WTC11 (cell line): ENCODE data around the gene POU2F1. TPM values are rescaled to one million over a fixed set of nuclear protein-coding genes. Genes with fewer than 3 reads are reported as not detected.

Source experiments
- ATAC-seq: fragments of 200-7000 bp; cut with Tn5 transposase; 2 replicates; pipeline ENCODE4 v1.10.0; 2021; ENCODE audit warnings: mild to moderate bottlenecking, moderate library complexity
- CTCF ChIA-PET: fragments of 300-600 bp; sonication (Branson Sonifier 250); formaldehyde crosslinking; loops from one replicate; lab custom pipeline; 2021; ENCODE audit warnings: antibody characterized with exemption; lab: Charles Lee
- POLR2A ChIA-PET: fragments of 350-600 bp; sonication (Branson Sonifier 250); formaldehyde crosslinking; loops from one replicate; lab custom pipeline; 2021; ENCODE audit warnings: antibody characterized with exemption; lab: Charles Lee
- DNase-seq: peaks from one replicate; pipeline ENCODE4 v3.0.0; 2021; ENCODE audit warnings: low spot score
- H3K27ac Mint-ChIP-seq: 2 replicates; pipeline ENCODE4 v1.8.0; 2021; ENCODE audit warnings: mixed read lengths
- H3K27me3 Mint-ChIP-seq: 2 replicates; pipeline ENCODE4 v1.8.0; 2021; ENCODE audit warnings: low read depth, mild to moderate bottlenecking, moderate library complexity, mixed read lengths
- H3K36me3 Mint-ChIP-seq: 2 replicates; pipeline ENCODE4 v1.8.0; 2021; ENCODE audit warnings: mixed read lengths
- H3K4me1 Mint-ChIP-seq: 2 replicates; pipeline ENCODE4 v1.8.0; 2022; ENCODE audit warnings: mixed read lengths
- H3K4me3 Mint-ChIP-seq: 2 replicates; pipeline ENCODE4 v1.8.0; 2021; ENCODE audit warnings: mild to moderate bottlenecking, moderate library complexity, mixed read lengths
- H3K9me3 Mint-ChIP-seq: 2 replicates; pipeline ENCODE4 v1.8.0; 2021; ENCODE audit warnings: mixed read lengths
- CBFB ChIP-seq: sonication (generic); formaldehyde crosslinking; IDR thresholded peaks from 2 replicates; pipeline ENCODE4 v1.8.1; 2022; ENCODE audit warnings: mild to moderate bottlenecking, low read depth, missing genetic modification reagents
- ELF4 ChIP-seq: sonication (generic); formaldehyde crosslinking; IDR thresholded peaks from 2 replicates; pipeline ENCODE4 v1.8.1; 2022; ENCODE audit warnings: low read depth, mild to moderate bottlenecking, moderate library complexity, missing genetic modification reagents
- ERG ChIP-seq: fragments of 250-450 bp; sonication (Bioruptor Pico); IDR thresholded peaks from 2 replicates; pipeline ENCODE4 v1.8.0; 2021; ENCODE audit warnings: mild to moderate bottlenecking
- ETV6 ChIP-seq: sonication (generic); formaldehyde crosslinking; IDR thresholded peaks from 2 replicates; pipeline ENCODE4 v1.8.1; 2022; ENCODE audit warnings: mild to moderate bottlenecking, missing genetic modification reagents
- FOXK1 ChIP-seq: sonication (generic); formaldehyde crosslinking; IDR thresholded peaks from 2 replicates; pipeline ENCODE4 v1.8.0; 2022; ENCODE audit warnings: mild to moderate bottlenecking, moderate library complexity, missing genetic modification reagents
- IRF1 ChIP-seq: sonication (generic); formaldehyde crosslinking; IDR thresholded peaks from 2 replicates; pipeline ENCODE4 v1.8.0; 2023; ENCODE audit warnings: missing genetic modification reagents
- NFE2L1 ChIP-seq: sonication (generic); formaldehyde crosslinking; IDR thresholded peaks from 2 replicates; pipeline ENCODE4 v1.8.1; 2023; ENCODE audit warnings: missing genetic modification reagents
- RORB ChIP-seq: fragments of 250-450 bp; sonication (Bioruptor Pico); IDR thresholded peaks from 2 replicates; pipeline ENCODE4 v1.9.0; 2021; ENCODE audit warnings: mild to moderate bottlenecking
- TEAD1 ChIP-seq: sonication (generic); formaldehyde crosslinking; IDR thresholded peaks from 2 replicates; pipeline ENCODE4 v1.8.0; 2022; ENCODE audit warnings: mild to moderate bottlenecking, missing genetic modification reagents
- TP53 ChIP-seq: sonication (generic); formaldehyde crosslinking; IDR thresholded peaks from 2 replicates; pipeline ENCODE4 v1.8.1; 2023; ENCODE audit warnings: mild to moderate bottlenecking, missing genetic modification reagents
- ZNF121 ChIP-seq: sonication (generic); formaldehyde crosslinking; IDR thresholded peaks from 2 replicates; pipeline ENCODE4 v1.8.0; 2023; ENCODE audit warnings: missing genetic modification reagents
- ZNF138 ChIP-seq: sonication (generic); formaldehyde crosslinking; conservative IDR thresholded peaks from 2 replicates; pipeline ENCODE4 v1.8.1; 2022; ENCODE audit warnings: mild to moderate bottlenecking, moderate library complexity, missing genetic modification reagents
- total RNA-seq: library from RNA; stranded (reverse); gene quantifications from 3 replicates; pipeline ENCODE4 v1.2.3, GENCODE V29; 2021
- TF ChIP-seq, protein P1 (sequence below): sonication (generic); formaldehyde crosslinking; IDR thresholded peaks from 2 replicates; pipeline ENCODE4 v1.8.1; 2023; ENCODE audit warnings: mild to moderate bottlenecking, moderate library complexity, missing genetic modification reagents
- TF ChIP-seq, protein P2 (sequence below): sonication (generic); formaldehyde crosslinking; IDR thresholded peaks from 2 replicates; pipeline ENCODE4 v1.8.1; 2022; ENCODE audit warnings: low read depth, missing genetic modification reagents, borderline replicate concordance
- TF ChIP-seq, protein P3 (sequence below): sonication (generic); formaldehyde crosslinking; IDR thresholded peaks from 2 replicates; pipeline ENCODE4 v1.8.0; 2022; ENCODE audit warnings: missing genetic modification reagents
- TF ChIP-seq, protein P4 (sequence below): sonication (generic); formaldehyde crosslinking; IDR thresholded peaks from 2 replicates; pipeline ENCODE4 v1.8.0; 2022; ENCODE audit warnings: mild to moderate bottlenecking, missing genetic modification reagents
- TF ChIP-seq, protein P5 (sequence below): sonication (generic); formaldehyde crosslinking; IDR thresholded peaks from 2 replicates; pipeline ENCODE4 v1.8.0; 2022; ENCODE audit warnings: mild to moderate bottlenecking, missing genetic modification reagents

Gene POU2F1
- total RNA-seq, 1 experiment from 2014 or later = 51.3 TPM

GRCh38 chr1:167430849-167431242, 210.2 kb downstream of the POU2F1 start:
- DNase-seq (no peak), ATAC-seq (peak; percentile 25)
- TF ChIP-seq TEAD1 (CRISPR knock-in tag) (no peak), ZNF138 (peak; percentile 68; the same call in 1 of the 2 replicates), CBFB (CRISPR knock-in tag) (no peak), TP53 (CRISPR knock-in tag) (0 out of 2 replicates have a peak, but pooled peaks have one; percentile 43), ELF4 (CRISPR knock-in tag) (no peak), ERG (CRISPR knock-in tag) (no peak), ZNF121 (CRISPR knock-in tag) (no peak), IRF1 (CRISPR knock-in tag) (no peak)
- TF ChIP-seq, protein P1, sequence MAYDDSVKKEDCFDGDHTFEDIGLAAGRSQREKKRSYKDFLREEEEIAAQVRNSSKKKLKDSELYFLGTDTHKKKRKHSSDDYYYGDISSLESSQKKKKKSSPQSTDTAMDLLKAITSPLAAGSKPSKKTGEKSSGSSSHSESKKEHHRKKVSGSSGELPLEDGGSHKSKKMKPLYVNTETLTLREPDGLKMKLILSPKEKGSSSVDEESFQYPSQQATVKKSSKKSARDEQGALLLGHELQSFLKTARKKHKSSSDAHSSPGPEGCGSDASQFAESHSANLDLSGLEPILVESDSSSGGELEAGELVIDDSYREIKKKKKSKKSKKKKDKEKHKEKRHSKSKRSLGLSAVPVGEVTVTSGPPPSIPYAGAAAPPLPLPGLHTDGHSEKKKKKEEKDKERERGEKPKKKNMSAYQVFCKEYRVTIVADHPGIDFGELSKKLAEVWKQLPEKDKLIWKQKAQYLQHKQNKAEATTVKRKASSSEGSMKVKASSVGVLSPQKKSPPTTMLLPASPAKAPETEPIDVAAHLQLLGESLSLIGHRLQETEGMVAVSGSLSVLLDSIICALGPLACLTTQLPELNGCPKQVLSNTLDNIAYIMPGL (CRISPR knock-in tag) = no peak
- TF ChIP-seq, protein P2, sequence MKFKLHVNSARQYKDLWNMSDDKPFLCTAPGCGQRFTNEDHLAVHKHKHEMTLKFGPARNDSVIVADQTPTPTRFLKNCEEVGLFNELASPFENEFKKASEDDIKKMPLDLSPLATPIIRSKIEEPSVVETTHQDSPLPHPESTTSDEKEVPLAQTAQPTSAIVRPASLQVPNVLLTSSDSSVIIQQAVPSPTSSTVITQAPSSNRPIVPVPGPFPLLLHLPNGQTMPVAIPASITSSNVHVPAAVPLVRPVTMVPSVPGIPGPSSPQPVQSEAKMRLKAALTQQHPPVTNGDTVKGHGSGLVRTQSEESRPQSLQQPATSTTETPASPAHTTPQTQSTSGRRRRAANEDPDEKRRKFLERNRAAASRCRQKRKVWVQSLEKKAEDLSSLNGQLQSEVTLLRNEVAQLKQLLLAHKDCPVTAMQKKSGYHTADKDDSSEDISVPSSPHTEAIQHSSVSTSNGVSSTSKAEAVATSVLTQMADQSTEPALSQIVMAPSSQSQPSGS (CRISPR knock-in tag) = no peak
- TF ChIP-seq, all 79 proteins: peak for 2
- ChIA-PET CTCF (interaction anchor here (0.6 to 1.9 kb wide), 6 partner anchors 9 to 109 kb away, joined by 3 to 6 read pairs (median 3); no protein-coding TSS in a partner anchor), POLR2A (interaction anchor here (0.5 kb wide), 1 partner anchor 140 kb away, joined by 5 read pairs; no protein-coding TSS in a partner anchor)
- Mint-ChIP-seq H3K4me3 (no peak overlapping the region), H3K27ac (peak overlapping the region; percentile 55), H3K36me3 (no peaks in the 10 kb centered on the region), H3K4me1 (peaks cover 64% of the 10 kb centered on the region), H3K27me3 (peaks cover 3% of the 10 kb centered on the region), H3K9me3 (peaks cover 3% of the 10 kb centered on the region; the same call in 1 of the 2 replicates)

DNA sequence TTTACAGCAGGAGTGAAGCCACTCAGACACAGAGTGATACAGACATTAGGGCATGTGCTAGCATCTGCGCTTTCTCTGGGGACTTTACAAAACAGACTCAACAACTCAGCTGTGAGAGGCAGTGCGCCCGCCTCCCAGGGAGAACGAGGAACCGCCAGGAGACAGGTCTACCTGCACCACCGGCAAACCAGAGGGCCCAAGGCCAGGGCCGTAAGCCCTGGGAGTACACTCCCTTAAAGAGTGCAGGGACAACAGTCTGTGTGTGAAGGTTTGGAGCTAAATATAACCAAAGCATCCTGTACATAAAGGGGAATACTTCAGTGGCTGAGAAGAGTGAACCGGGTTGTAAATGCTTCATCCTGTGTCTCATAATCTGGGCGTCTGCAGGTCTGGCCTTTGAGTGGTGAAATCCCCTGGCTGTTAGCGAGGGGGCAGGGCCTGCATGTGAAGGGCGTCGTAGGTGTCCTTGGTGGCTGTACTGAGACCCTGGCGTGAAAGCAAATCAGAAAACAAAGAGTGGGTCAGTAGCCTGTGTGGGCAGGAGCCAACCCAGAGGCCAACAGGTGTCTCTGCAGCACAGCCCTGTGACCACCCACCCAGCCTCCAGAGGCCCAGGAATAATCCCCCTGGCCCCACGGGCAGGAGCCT, 210.7 kb downstream of the POU2F1 start:
- Mint-ChIP-seq H3K27ac (no peak overlapping the region; the same call in 1 of the 2 replicates), H3K4me3 (no peak overlapping the region), H3K27me3 (peaks cover 3% of the 10 kb centered on the region), H3K36me3 (no peaks in the 10 kb centered on the region), H3K4me1 (peaks cover 59% of the 10 kb centered on the region), H3K9me3 (peaks cover 3% of the 10 kb centered on the region; the same call in 1 of the 2 replicates)
- DNase-seq = no peak
- TF ChIP-seq, protein P3, sequence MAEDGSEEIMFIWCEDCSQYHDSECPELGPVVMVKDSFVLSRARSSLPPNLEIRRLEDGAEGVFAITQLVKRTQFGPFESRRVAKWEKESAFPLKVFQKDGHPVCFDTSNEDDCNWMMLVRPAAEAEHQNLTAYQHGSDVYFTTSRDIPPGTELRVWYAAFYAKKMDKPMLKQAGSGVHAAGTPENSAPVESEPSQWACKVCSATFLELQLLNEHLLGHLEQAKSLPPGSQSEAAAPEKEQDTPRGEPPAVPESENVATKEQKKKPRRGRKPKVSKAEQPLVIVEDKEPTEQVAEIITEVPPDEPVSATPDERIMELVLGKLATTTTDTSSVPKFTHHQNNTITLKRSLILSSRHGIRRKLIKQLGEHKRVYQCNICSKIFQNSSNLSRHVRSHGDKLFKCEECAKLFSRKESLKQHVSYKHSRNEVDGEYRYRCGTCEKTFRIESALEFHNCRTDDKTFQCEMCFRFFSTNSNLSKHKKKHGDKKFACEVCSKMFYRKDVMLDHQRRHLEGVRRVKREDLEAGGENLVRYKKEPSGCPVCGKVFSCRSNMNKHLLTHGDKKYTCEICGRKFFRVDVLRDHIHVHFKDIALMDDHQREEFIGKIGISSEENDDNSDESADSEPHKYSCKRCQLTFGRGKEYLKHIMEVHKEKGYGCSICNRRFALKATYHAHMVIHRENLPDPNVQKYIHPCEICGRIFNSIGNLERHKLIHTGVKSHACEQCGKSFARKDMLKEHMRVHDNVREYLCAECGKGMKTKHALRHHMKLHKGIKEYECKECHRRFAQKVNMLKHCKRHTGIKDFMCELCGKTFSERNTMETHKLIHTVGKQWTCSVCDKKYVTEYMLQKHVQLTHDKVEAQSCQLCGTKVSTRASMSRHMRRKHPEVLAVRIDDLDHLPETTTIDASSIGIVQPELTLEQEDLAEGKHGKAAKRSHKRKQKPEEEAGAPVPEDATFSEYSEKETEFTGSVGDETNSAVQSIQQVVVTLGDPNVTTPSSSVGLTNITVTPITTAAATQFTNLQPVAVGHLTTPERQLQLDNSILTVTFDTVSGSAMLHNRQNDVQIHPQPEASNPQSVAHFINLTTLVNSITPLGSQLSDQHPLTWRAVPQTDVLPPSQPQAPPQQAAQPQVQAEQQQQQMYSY (CRISPR knock-in tag) = no peak
- no peak for TF ChIP-seq NFE2L1 (CRISPR knock-in tag)
- TF ChIP-seq, protein P4, sequence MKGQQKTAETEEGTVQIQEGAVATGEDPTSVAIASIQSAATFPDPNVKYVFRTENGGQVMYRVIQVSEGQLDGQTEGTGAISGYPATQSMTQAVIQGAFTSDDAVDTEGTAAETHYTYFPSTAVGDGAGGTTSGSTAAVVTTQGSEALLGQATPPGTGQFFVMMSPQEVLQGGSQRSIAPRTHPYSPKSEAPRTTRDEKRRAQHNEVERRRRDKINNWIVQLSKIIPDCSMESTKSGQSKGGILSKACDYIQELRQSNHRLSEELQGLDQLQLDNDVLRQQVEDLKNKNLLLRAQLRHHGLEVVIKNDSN (CRISPR knock-in tag) = no peak
- no peak for TF ChIP-seq ETV6
- TF ChIP-seq, protein P5, sequence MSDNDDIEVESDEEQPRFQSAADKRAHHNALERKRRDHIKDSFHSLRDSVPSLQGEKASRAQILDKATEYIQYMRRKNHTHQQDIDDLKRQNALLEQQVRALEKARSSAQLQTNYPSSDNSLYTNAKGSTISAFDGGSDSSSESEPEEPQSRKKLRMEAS (CRISPR knock-in tag) = peak; percentile 11; the same call in 1 of the 2 replicates
- no peak for TF ChIP-seq FOXK1 (CRISPR knock-in tag)
- TF ChIP-seq RORB (CRISPR knock-in tag) = no peak
- ChIA-PET CTCF (interaction anchor here (1.2 to 1.9 kb wide), 7 partner anchors 9 to 109 kb away, joined by 3 to 6 read pairs (median 4); no protein-coding TSS in a partner anchor), POLR2A (no interaction called here)
- peak; percentile 19 for ATAC-seq
